Measurements from ENCODE around the gene NELFCD. TPM values are rescaled to one million over a fixed set of nuclear protein-coding genes. Genes with fewer than 3 reads are reported as not detected.

NELFCD gene
- total and polyA plus RNA-seq, 9 of the 15 experiments (the other 6 are each of a cell fraction or from before 2014, with no cell fraction given): 11.7 to 163 (median 96.5) TPM

GRCh38 chr20:59006864-59007664 is 26.0 kb downstream of the NELFCD start, which contains the start of gene CTSZ (continued):
- no peak for TF ChIP-seq HNRNPLL (IDR thresholded peaks at IDR 0.05; ENCODE audit: low read depth, low read length, poor library complexity, severe bottlenecking)
- no peak for TF ChIP-seq ZBTB9 (CRISPR knock-in tag; IDR thresholded peaks at IDR 0.05)
- no peak for TF ChIP-seq ARID1B (IDR thresholded peaks at IDR 0.05)
- TF ChIP-seq ZNF24 (IDR thresholded peaks at IDR 0.05): no peak
- TF ChIP-seq ZBTB17 (CRISPR knock-in tag; IDR thresholded peaks at IDR 0.05): 0 out of 2 replicates have a peak, but pooled peaks have one; percentile 21
- TF ChIP-seq SIN3A (IDR thresholded peaks at IDR 0.05; ENCODE audit: borderline replicate concordance in 2 of 2, control insufficient read depth in 1 of 2, low read depth in 2 of 2, low read length in 2 of 2): no peak
- no peak for TF ChIP-seq ZC3H11A (IDR thresholded peaks at IDR 0.05; ENCODE audit: low read depth, low read length)
- TF ChIP-seq KAT8 (IDR thresholded peaks at IDR 0.05; ENCODE audit: low read depth): no peak
- no peak for TF ChIP-seq ZNF717 (CRISPR knock-in tag; IDR thresholded peaks at IDR 0.05)
- no peak for TF ChIP-seq PYGO2 (tag; IDR thresholded peaks at IDR 0.05)
- peak; percentile 43; the same call in 1 of the 2 replicates for TF ChIP-seq CTBP1 (IDR thresholded peaks at IDR 0.05; ENCODE audit: borderline replicate concordance)
- no peak for TF ChIP-seq BACH1 (tag; IDR thresholded peaks at IDR 0.05)
- no peak; a peak in 1 of 4 replicates for TF ChIP-seq UBTF (IDR thresholded peaks at IDR 0.05; ENCODE audit: borderline replicate concordance in 1 of 2, low read depth in 2 of 2, low read length in 2 of 2)
- TF ChIP-seq PTBP1 (IDR thresholded peaks at IDR 0.05; ENCODE audit: low read depth, low read length): no peak
- no peak for TF ChIP-seq RNF2 (IDR thresholded peaks at IDR 0.05)
- no peak for TF ChIP-seq IFI16 (CRISPR knock-in tag; IDR thresholded peaks at IDR 0.05)
- no peak for TF ChIP-seq SIRT6 (IDR thresholded peaks at IDR 0.05; ENCODE audit: low read depth, low read length)
- no peak for TF ChIP-seq IRF1 (CRISPR knock-in tag; IDR thresholded peaks at IDR 0.05; ENCODE audit: borderline replicate concordance)
- TF ChIP-seq ZNF12 (CRISPR knock-in tag; IDR thresholded peaks at IDR 0.05): no peak
- TF ChIP-seq DNMT1 (IDR thresholded peaks at IDR 0.05): no peak
- no peak for TF ChIP-seq ZNF445 (CRISPR knock-in tag; IDR thresholded peaks at IDR 0.05; ENCODE audit: low read depth)
- no peak for TF ChIP-seq ZFPM2 (CRISPR knock-in tag; IDR thresholded peaks at IDR 0.05)
- no peak for TF ChIP-seq NFE2 (IDR thresholded peaks at IDR 0.05; ENCODE audit: low read depth)
- TF ChIP-seq HLTF (IDR thresholded peaks at IDR 0.05): no peak
- no peak for TF ChIP-seq TAF1 (IDR thresholded peaks at IDR 0.05; ENCODE audit: control insufficient read depth, extremely low read depth, insufficient read depth, low read length, severe bottlenecking)
- TF ChIP-seq NFXL1 (CRISPR knock-in tag; IDR thresholded peaks at IDR 0.05): no peak
